AG08396 (cell line): ENCODE measurements around the gene CCL11.

ENCODE experiments used
- DNase-seq: peaks from one replicate; pipeline ENCODE4 v3.0.0; 2012; ENCODE audit warnings: low spot score, mixed read lengths

CCL11 gene

GRCh38 chr17:34257299-34257985 lies 28.1 kb upstream of the CCL11 start:
- DNase-seq: no peak

- DNase-seq: no peak
Observed at GRCh38 chr17:34257986-34258326, 27.6 kb upstream of the CCL11 start.

DNA sequence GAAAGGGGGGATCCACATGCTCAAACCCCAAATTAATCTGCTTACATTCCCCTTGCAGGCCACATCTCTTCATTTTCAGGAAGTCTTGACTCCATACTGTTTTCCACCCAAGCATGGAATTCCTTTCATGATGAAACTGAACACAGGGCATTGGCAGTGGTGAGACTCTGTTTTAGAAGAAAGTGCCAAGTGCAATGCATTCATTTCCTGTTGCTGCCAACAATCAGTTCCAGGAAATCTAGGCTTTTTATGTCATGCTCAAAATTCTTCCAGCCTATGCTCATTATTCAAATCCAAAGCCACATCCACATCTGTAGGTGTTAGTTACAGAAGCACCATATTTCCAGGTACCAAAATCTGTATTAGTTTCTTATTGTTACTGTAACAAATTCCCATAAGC lies 26.4 kb upstream of the CCL11 start:
- no peak for DNase-seq

- DNase-seq: no peak
Observed at GRCh38 chr17:34260861-34261260, 24.7 kb upstream of the CCL11 start.

DNA sequence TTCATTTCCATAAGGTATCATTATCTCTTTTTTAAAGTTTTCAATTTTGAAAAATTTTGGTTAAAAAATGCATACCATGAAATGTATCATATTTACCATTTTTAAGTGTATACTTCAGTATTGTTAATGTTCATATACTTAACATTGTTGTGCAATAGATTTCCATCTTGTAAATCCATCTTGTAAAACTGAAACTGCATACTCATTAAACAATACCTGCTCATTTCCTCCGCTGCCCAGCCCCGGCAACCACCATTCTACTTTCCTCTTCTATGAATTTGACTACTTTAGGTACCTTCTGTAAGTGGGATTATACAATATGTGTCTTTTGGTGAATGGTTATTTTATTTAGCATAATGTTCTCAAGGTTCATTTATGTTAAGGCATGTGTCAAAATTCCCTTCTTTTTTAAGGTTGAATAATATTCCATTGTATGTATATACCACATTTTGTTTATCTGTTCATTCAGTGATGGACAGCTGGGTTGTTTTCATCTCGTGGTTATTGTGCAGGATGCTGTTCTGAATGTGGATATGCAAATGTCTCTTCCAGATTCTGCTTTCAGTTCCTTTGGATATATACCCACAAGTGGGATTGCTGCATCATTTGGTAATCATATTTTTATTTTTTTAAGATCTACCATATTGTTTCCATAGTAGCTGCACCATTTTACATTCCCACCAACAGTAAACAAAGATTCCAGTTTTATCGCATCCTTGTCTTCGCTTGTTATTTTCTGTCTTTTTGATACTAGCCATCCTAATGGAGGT lies 23.8 kb upstream of the CCL11 start:
- DNase-seq: no peak

GRCh38 chr17:34265711-34266110 lies 19.8 kb upstream of the CCL11 start:
- no peak for DNase-seq

GRCh38 chr17:34269969-34270368 lies 15.6 kb upstream of the CCL11 start, which contains the start of gene CCL7:
CCL7 (plus strand) TSS chr17:34270221; CDS start chr17:34270291, 70 bp downstream.
- no peak for DNase-seq

DNA sequence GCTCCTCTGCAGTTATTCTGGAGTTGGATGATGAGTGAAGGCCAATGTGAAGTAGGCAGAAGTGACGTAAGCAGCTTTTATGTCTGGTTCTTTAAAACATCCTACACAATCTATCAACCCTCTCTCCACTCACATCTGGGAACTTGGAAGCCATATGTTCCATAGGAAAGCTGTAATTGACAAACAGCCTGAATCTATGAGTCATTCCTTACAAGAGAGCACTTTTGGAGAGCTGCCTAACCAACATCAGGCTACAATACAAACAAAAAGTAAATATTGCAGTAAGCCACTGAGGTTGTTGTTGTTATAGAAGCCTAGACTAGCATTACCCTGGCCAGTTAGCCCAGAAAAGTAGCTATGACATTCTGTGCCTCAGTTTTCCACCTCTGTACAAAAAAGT lies 9.7 kb upstream of the CCL11 start:
- peak; percentile 59 for DNase-seq

- no peak for DNase-seq
Observed at GRCh38 chr17:34276826-34277225, 8.7 kb upstream of the CCL11 start.

GRCh38 chr17:34283571-34283970 lies 2.0 kb upstream of the CCL11 start:
- no peak for DNase-seq

DNA sequence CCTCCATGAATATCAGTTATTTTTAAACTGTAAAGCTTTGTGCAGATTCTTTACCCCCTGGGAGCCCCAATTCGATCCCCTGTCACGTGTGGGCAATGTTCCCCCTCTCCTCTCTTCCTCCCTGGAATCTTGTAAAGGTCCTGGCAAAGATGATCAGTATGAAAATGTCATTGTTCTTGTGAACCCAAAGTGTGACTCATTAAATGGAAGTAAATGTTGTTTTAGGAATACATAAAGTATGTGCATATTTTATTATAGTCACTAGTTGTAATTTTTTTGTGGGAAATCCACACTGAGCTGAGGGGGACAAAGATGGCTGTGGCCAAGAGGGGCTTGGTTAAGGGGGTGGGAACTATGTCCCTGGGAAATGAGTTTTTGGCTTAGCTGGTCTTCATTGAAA lies 2.3 kb downstream of the CCL11 start:
- no peak for DNase-seq

DNA sequence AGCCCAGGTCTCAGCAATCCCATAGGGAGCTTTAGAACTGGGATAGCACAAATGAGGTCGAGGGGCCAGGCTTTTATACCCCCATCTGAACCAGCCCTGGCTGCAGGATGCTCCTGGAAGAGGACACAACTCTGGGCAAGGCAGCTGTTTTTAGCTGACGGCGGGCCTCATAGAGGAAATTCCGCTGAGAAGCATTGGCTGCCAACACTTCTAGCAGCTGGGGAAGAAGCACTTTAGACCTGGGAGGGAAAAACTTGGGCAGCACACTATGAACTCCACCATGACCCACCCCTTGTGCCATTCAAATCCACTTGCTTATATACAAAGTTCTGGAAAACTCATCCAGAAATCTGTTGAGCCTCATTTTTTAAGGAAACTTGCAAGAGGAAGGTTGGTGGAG lies 5.0 kb downstream of the CCL11 start:
- DNase-seq: no peak

DNA sequence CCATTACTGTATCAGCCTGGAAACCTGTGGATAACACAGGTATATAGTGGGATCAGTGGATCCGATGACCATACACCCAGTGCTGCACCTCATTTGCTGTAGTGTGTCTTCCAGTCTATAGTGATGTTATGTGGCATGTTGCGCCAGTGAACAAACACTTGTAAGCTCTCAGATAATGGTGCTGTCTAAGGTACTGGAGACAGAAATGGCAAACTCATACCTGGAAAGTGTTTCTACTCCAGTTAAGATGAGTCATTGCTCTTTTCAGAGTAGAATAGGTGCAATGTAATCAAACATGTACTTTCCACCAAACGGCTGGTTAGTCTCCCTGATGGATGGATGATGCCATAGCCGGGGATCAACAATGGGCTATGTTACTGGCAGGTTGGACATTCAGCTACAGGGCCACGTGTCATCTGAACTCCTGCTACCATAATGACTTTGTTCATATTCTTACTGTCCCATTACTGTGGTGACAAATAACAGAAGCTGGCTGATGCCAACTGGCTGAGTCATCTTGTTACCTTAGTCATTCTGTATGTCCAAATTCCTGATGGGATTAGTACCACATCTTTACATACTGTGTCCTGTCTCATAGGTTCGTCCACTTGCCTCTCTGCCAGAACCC lies 6.3 kb downstream of the CCL11 start:
- DNase-seq: no peak

DNA sequence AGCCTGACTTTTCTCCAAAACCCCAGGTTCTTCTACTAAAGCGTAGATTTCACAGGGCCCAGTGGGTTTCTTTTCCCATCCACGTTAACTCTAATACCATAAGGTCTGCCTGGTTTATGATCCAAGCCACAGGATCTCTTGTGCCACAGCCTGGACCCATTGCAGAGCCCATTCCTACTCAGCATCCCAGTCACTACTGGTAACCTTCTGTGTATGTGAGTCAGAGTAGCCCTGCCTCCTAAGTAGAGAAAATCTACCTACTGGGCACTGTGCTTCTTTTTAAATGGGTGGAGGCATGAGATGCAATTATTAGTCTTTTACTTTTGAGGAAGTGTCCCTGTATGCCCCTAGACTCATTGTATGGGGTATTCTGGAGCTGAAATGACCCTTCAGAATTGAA lies 13.5 kb downstream of the CCL11 start:
- peak; percentile 27 for DNase-seq

GRCh38 chr17:34299956-34300577 lies 14.5 kb downstream of the CCL11 start:
- DNase-seq: peak; percentile 69

DNA sequence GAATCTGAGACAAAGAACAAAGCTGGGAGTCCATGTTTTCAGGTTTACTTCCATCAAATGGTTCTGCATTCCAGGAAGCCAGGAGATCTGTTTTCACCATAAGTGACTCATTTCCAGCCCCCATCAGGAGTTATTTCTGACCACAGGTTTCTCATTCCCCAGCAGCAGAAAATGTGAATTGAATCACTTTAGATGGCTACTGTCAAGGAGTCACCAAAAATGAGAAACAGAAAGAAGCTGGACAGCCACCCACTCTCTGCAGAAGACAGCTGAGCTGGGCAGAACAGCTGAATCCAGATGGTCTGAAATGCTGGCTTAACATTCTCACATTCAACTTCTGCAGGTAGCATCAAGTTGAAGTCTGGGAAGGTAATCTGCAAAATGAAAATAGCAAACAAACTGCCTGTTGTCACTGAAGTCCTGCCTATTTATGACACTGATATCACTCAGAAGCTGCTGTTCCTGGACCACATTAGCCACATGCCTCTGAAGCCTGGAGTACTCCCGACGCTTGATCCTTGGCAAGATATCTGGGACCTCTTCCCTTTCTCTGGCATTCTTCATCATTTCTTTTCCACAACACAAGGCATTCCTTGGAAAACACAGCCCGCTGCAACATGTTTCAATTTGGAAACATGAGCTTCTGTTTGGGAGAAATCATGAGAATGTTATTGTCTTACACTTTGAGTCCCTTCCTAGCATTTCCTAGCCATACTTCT lies 15.3 kb downstream of the CCL11 start:
- peak; percentile 61 for DNase-seq

GRCh38 chr17:34301986-34302385 lies 16.4 kb downstream of the CCL11 start:
- no peak for DNase-seq

- DNase-seq: no peak
Observed at GRCh38 chr17:34302636-34303035, 17.1 kb downstream of the CCL11 start.

DNA sequence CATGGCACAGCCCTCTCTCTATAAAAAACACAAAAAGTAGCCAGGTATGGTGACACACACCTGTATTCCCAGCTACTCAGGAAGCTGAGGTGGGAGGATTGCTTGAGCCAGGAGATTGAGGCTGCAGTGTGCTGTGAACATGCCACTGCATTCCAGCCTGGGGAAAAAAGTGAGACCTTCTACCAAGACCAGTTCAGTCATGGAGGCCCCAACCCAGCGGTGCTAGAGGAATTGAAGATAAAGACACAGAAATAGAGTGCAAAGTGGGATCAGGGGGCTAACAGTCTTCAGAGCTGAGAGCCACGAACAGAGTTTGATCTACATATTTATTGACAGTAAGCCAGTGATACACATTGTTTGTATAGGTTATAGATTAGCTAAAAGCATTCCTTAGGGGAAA lies 18.1 kb downstream of the CCL11 start:
- no peak for DNase-seq

DNA sequence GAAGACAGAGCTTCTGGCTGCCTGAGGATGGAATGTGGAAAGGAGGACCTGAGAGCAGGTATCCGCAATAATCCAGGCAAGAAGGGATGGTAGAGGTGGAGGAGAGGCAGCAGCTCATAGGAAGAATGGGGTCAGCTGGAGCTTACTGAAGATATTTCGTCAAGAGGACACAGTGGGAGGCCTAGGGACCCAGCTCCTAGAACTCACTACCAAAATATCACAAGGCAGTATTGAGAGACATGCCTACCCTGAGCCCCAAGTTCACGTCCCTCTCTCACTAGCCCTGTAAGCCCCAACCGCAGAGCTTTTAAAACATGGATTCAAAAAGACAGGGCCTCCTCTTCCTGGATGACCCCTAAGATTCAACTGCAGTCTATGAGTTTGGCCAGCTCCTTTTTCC lies 19.5 kb downstream of the CCL11 start:
- DNase-seq: no peak

DNA sequence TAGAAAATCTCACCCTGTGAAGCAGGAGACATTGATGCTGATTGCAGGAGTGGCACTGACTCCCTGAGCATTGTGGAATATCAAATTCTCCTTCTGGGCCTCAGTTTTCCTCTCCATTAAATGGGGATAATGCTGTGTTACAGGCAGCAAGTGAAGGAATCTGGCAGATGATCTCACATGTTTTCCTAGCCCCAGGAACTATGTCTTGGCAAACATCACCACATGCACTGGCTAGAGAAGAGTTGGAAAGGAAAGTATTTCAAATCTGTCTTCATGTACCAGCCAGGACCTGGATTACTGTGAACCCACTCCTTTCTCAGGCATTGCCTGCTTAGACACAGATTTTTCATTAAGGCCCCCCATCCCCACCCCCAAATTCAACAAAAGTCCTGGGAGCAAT lies 20.1 kb downstream of the CCL11 start:
- no peak for DNase-seq

DNA sequence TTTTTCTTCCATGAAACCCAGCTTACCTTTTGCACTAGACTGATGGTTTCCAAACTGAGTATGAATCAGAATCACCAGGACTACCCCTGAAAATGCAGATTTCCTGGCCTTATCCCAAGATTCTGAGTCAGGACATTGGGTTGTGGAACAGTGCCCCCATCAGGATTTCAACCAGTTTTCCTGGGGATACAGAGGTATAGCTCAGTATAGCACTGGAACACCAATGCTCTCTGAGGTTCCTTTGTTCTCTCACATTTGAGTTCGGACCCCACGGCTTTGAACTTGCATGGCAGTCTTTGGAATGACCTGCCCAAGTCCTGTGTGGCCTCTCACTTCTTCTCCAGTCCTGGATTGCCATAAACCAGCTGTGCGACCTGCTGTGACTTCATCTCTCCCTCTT lies 20.9 kb downstream of the CCL11 start:
- DNase-seq: peak; percentile 77
